Hepatic stellate cell (primary cell): Measurements from ENCODE around the gene IL12RB2.
A peak's percentile ranks its signal among the peaks of the same experiment; 100 is the strongest.
"Not testable (repeated sequence)": the region's sequence is repeated elsewhere in the genome, so short reads cannot be mapped to it uniquely, and the experiment has no call there.

Experiments used
- DNase-seq: peaks from one replicate; pipeline ENCODE4 v3.0.0; 2011; ENCODE audit warnings: low spot score

Gene IL12RB2

DNA sequence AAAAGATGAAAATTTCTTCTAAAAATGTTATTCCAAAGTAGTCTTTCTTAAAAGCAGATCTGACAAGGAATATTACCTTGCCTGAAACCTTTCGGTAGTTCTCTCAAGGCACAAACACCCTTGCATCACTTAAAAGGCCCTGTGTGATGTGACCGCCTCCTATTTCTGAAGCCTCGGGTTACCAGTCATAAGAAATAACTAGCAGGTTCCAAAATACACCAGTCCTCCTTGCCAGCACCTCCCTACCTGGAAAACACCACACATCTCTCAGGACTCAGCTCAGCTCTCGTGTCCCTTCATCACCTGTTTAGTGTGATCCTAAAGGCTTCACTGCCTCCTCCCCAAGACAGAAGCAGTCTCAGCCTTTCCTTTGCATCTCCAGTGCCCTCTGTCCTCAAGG, 86.9 kb downstream of the IL12RB2 start:
- DNase-seq, result no peak

DNA sequence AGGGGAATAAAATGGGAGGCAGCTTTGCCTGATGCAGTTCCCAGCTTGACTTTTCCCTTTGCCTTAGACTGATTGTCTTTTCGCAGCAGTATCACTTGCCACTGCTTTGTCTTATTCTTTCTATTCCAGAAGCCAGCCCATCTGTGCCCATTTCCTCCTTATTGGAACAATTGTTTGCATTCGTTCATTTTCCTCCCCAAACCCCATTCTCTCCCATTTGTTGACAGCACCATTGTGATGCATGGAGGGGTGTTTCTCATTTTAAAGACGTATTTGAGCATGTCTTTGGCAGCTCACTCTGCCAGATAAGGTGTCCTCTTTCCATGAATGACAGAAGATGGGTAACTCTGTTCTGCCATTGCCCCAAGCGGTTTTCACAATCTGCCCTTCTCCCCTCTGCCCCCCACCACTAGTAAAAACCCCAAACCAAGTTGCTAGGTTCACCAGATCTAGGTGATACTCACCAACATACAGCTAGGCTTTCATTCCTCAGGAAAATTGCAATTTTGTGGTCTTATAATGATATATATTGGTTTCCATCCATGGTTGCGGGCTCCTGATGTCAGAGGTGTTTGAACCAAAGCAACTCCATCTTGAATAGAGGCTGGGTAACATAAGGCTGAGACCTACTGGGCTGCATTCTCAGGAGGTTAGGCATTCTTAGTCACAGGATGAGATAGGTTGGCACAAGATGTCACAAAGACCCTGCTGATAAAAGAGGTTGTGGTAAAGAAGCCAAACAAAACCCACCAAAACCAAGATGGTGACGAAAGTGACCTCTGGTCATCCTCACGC, 91.7 kb downstream of the IL12RB2 start:
- DNase-seq, result no peak

DNA sequence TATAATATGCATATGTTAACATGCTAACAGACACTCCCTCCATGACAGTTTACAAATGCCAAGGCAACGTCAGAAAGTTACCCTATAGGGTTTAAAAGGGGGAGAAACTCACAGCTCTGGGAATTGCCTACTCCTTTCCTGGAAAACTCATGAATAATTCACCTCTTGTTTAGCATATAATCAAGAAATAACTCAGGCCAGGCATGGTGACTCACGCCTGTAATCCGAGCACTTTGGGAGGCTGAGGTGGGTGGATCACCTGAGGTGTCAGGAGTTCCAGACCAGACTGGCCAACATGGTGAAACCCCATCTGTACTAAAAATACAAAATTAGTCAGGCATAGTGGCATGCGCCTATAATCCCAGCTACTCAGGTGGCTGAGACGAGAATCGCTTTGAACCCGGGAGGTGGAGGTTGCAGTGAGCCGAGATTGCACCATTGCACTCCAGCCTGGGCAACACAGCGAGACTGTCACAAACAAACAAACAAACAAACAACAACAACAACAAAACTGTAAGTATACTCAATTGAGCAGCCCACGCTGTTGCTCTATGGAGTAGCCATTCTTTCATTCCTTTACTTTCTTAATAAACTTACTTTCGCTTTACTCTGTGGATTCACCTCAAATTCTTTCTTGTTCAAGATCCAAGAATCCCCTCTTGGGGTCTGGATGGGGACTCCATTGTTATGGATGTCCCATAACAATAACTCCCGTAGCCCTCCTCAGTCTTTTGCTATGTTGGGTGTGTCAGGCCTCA, 92.5 kb downstream of the IL12RB2 start:
- DNase-seq, result not testable (repeated sequence)

DNA sequence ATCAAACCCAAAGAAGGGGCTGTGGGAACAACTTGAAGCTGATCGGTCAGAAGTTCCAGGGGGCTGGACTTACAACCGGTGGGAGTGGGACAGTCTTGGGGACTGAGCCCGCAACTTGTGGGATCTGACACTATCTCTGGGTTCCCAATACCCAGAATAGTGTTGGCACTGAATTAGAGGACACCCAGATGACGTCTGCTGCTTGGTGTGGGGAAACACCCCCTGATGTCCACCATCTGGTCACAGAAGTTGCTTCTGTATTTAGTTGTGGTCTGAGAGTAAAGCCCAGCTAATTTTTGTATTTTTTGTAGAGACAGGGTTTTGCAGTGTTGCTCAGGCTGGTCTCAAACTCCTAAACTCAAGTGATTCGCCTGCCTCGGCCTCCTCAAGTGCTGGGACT, 93.8 kb downstream of the IL12RB2 start:
- DNase-seq, result no peak

DNA sequence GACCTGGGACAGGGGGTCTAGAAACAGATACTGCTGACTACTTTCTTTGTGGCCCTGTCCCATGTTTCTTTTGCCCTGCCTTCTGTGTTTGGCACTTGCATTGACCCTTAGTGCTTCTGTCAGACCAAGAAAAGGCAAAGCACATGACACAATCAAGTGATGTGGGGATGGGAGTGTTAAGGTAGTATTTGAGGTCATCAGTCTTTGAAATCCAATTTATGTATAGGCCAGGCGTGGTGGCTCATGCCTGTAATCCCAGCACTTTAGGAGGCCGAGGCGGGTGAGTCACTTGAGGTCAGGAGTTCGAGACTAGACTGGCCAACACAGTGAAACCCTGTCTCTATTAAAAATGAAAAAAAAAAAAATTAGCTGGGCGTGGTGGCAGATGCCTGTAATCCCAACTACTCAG, 96.5 kb downstream of the IL12RB2 start:
- no peak for DNase-seq

DNA sequence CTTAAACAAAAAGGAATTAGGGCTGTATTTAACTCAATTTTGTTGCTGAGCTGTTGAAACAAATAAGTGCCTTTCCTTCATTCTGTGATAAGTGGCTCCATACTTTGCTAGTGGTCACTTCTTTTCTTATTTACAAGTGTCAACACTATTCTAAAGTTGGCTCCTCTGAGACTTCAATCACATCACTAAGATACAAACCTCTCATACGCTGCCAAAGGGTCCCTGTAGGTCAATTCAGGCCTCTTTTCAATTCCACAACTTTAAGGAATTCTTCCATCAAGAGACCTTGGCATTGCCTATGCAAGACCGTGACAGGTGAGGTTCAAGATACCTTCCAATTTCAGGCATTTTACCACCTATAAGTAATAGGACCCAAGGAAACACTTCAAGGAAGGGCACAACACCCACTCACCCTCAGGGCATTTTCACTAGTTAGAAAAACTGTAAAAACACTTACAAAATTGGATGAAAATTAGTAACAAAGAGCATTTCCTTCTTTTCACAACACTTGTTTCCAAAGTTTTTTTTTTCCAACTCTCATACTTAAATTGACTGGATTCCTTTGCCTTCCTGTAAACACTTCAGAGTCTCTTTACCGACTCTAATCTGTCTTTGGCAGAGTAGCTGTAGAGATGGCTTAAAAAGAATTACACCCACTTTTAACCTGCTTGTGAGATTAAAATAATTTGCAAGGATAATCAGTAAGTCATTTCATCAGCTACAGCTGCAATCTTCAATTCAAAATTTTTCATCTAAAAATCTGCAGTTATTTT, 98.0 kb downstream of the IL12RB2 start:
- DNase-seq, result no peak

DNA sequence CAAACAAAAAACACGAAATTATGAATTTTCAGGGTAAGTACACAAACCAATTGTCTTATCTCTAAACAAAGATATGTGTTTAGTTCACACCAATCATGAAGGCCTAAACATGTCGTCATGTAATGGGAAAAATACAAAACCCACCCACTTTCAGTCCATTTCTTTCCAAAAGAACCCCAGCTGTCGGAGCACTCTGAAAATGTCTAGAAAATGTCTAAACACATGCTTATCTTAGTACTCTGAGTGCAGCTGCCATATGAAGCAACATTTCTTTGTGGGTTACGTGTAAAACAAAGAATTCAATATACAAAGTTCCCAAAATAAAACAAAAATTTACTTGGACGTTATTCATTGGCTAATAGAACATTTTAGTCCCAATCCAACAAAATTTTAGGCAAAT, 99.8 kb downstream of the IL12RB2 start:
- no peak for DNase-seq

DNA sequence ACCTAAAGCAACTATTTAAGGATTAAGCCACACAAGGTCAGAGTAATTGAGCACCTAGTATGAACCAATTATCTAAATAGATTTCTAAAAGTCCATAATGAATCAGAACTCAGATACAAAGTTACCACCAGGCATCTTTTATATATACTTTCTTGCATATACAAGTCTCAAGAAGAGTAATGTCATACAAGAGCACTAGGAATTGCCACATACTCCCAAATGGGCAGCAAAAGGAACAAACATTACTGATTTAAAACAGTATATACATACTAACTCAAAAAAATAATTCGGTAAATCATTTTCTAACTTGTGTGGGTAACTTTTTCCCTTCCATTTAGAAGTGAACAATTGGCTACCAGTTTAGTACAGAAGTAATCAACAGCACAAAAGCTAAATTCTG, 100.5 kb downstream of the IL12RB2 start:
- DNase-seq, result no peak

DNA sequence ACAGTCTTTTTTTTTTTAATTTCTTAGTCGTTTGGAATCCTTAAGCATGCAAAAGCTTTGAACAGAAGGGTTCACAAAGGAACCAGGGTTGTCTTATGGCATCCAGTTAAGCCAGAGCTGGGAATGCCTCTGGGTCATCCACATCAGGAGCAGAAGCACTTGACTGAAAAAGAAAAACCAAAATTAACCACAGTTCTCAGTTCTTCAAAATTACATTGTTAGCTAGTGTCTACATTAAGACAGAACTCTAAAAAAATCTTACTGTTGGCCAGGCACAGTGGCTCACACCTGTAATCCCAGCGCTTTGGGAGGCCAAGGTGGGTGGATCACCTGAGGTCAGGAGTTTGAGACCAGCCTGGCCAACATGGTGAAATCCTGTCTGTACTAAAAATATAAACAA, 105.4 kb downstream of the IL12RB2 start:
- DNase-seq, result not testable (repeated sequence)

DNA sequence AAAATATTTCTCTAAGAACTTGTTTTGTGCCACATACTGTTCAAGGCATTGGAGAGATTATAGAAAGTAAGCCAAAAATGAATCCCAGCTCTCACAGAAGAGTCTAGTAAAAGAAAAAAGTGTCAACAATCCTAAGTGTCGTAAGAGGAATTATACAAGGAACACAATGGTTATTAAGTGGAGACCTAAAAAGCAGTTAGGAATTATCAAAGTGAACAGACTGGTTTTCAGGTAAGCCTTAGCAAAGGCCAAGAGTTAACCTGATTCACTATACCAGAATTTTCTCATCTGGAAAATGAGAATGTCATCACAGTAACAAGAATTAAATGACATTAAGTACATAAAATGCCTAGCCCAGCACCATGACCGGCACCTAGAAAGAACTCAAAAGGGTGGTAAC, 106.9 kb downstream of the IL12RB2 start:
- DNase-seq, result no peak

DNA sequence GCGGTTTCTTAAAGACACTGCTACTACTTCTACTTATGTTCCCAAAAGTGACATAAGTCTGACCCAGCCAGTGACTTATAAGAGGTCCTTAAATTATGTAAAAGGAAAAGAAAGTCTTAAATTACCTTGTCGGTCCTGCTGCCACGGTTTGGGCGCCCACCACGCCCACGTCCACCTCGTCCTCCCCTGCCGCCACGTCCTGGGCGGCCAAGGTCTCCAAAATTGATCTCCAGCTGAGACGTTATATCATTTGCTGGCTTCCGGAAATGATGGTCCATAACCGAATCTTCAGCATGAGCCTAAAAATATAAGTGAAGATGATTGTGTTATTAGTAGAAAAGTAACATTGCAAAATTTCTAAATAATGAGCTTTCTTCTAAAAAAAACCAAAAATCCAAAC, 107.4 kb downstream of the IL12RB2 start:
- DNase-seq, result no peak

DNA sequence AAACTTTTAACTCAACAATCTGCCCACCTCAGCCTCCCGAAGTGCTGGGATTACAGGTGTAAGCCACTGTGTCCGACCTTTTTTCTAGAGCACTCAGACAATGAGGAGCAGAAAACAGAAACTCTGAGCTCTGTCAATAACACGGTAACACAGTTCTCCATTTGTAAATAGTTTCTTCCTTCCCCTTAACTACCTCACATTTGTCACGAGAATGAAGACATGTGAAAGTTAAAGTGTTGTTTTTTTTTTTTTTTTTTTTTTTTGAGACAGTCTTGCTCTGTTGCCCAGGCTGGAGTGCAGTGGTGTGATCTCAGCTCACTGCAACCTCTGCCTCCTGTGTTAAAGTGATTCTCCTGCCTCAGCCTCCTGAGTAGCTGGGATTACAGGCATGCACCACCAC, 110.1 kb downstream of the IL12RB2 start:
- not testable (repeated sequence) for DNase-seq

DNA sequence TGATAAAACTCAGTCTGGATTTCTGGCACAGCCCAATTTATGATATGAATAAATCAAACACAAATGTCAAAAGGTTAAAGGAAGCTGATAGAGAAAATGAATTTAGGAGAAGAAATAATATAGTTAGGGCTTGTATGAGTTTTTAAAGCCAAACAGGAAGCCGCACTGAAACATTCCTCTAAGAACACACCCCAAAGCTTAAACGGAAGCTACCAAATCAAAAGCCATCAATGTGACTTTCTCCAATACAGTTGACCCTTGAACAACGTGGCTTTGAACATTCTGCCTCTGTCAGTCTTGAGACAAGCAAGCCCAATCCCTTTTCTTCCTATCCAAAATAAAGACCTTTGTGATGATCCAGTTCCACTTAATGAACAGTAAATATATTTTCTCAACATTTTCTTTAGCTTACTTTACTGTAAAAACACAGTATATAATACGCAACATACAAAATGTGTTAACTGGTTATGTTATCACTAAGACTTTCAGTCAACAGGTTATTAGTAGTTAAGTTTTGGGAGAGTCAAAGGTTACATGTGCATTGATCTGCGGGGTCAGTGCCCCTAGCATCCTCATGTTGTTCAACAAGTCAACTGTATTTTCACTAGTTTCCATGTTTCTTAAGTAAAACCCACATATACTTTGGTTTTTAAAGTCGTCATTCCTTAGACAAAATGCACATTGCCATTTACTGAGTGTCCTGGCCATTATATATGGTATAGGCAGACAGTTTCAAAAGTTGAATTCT, 111.3 kb downstream of the IL12RB2 start:
- DNase-seq, result no peak

DNA sequence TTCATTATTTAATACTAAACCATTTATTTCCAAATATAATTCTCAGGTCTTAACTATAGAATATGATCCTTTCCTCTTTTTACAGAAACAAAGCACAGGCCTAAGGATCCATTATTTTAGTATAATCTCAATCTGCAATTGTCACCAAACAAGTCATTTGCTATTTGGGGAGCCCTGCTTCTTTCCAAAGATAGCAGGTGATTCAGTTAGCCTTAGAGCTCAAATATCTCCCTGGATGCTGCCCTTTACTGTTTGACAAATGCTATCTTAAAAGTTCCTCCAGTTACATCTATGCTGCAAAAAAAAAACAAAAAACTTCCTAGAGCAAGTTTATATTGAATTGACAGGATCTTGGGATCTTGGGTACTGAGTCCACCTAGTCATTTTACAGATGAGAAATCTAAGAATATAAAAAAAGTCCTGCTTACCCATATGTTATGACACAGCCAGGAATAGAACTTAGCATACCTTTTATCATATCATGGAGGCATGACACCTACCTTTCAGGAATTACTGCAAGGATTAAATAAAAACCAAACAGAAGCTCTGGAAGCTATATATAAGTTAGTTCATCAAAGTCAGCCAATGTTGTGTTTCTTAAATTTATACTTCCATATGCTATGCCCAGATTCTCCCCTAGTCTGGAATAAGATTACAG, 113.3 kb downstream of the IL12RB2 start:
- DNase-seq, result no peak

DNA sequence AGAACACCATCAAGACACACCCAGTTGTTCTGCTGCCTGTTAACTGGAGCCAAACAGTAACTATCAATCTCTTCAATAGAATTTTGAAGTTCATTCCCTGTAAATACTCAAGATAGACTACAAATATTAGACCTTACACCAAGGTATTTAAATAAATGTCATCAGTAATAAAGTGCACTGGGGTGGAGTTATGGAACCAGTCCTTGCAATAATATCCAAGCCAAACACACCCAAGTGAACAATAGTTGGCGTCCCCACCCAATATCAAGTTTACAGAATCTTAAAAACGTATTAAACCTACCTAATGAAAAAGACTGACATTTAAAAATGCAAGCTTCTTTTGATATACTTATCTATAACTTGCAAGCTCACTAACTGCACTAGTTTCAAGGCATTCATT, 119.8 kb downstream of the IL12RB2 start:
- DNase-seq, result no peak

DNA sequence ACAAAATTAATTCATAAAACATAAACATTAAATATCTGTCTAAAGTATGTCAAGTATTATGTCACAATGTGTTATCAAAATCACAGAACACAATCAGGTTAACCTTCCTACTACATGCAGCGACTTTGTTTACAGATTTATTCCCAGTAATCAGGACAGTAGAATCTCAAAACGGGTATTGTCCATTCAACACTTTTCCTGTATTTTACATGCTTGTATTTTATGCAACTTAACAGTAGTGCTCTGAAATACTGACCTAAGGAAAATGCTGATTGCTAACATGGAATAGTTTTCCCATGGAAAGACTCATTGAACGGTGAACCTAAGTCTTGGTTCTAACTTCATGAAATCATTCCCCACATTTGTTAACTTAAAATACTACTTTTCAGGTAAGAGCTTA, 120.3 kb downstream of the IL12RB2 start:
- DNase-seq, result no peak

DNA sequence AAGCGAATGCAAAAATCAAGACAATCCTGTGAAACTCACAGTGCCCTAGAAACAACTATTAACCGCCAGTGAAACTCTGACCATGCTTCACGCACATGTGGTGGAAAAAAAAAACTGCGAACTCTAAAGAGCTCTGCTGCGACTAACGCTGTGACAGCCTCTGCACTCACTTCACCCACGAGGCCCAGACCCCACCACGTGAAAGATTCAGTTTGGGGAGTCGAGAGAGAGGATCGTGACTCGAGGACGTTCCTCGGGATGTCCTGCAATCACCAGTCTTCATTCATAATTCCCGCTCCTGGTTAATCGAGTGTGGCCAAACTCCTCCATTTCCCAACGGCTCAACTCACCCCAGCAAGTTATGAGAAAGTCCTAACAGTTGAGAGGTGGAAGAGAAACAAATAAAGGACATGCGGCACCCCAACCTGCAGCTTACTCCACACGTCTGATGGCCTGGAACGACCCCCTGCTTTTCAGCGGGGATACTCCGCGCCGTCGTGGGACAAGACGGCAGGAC, 121.4 kb downstream of the IL12RB2 start:
- peak; percentile 46 for DNase-seq

DNA sequence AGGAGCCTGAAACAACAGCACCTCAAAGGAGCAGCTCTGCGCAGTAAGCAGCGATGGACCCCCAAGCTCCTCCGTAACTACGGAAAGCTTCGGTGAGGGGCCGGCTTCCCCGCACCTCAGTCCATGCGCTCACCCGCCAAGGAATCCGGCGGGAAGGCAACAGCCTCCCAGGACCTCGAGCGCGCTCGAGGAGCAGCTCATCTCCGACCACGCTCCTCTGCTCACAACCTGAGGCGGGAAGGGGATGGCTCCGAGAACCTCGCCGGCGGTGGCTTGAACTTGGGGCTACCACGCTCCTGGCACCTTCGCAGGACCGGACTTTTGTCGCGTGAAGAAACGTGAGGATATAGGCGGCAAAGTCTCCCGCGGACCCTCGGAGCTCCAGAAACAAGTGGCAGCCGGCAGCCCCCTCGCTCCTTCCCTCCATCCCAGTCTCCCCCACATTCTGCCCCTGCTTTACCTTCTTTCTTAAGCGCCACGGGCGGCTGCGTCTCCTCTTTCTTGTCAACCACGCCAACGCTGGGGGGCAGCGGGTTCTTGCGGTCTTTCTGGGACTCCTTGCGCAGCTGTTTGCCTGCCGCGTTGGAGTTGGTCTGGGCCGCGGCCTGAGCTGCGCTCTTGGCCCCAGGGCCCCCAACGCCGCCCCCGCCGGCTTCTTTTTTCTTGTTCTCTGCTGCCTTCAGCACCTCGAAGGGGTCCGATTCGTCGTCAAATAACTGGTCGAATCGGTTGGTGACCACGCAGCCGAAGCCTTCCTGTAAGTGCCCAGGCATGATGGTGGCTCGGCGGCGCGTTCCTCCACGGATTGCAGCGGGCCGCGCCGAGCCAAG, 122.1 kb downstream of the IL12RB2 start:
- DNase-seq, result peak; percentile 31

DNA sequence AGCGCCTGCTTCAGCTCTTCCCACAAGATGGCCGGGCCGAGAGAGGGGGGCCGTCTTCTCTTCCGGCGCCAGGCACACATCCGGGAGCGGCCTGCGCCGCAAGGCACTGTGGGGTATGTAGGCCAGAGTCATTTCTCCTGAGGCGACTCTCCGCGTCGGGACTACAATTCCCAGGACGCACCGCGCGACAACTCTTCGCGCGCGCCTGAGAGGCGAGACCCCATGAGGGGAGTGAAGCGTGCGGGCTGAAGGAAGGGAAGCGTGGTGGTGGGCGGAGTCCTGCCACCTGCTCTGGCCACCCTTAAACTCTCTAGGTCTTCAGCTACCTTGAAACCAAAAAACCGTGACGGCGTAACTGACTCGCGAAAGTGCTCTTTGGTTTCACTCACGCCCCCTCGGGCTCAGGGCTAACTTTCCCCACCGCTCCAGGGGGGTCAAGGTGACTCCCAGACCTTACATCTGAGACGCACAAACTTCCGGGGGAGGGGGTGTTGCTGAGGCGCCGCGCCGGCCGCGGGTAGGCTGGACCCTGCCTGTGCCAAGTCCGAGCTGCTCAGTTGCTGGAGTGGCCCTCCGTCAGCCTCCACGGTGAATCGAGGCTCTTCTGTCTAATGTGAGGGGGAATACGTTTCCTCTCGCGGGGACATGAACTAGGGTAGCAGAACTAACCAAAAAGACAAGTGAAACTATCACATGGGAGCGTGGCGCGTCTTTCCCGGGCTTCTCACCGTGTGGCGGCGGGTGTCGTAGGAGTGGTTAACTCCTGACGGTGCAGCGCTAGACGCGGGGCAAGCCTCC, 122.9 kb downstream of the IL12RB2 start, which contains the start of gene SERBP1:
TSS of gene SERBP1 (minus strand) at position 45 of the 798 bp plus-strand sequence. CDS start 102 bp downstream, outside the sequence.
- DNase-seq, result peak; percentile 92
